Measurements from ENCODE around the gene GP1BA. TPM values are rescaled to one million over a fixed set of nuclear protein-coding genes. Genes with fewer than 3 reads are reported as not detected.

Gene GP1BA
- total and polyA plus RNA-seq, 2 donors (not counting 3 experiments of a cell fraction or from before 2014, with no cell fraction given), result not detected

GRCh38 chr17:4980644-4981216, 48.7 kb downstream of the GP1BA start:
- Histone ChIP-seq H3K27me3 (ENCODE audit: control insufficient read depth in 2 of 2, insufficient read depth in 2 of 2, low read length in 2 of 2) (no peaks in the 10 kb centered on the region), H3K4me3 (replicated peaks in 1 of 3; ENCODE audit: insufficient read depth in 1 of 3, low read depth in 1 of 3, low read length in 3 of 3) (no peak overlapping the region), H3K9me1 (replicated peaks; ENCODE audit: control insufficient read depth, extremely low read depth, insufficient read depth, low read length) (no peaks in the 10 kb centered on the region), H3K27ac (ENCODE audit: insufficient read depth, low read depth, low read length) (no peak overlapping the region), H3K9me3 (replicated peaks; ENCODE audit: control insufficient read depth, insufficient read depth, low read length) (no peaks in the 10 kb centered on the region), H3K4me1 (ENCODE audit: control insufficient read depth, extremely low read depth, insufficient read depth, low read length) (peaks cover 8% of the 10 kb centered on the region), H3K36me3 (ENCODE audit: control insufficient read depth in 2 of 2, extremely low read depth in 1 of 2, insufficient read depth in 2 of 2, low read length in 2 of 2) (peaks cover 21 to 48% of the 10 kb centered on the region in 2 experiments), H2AFZ (ENCODE audit: low read depth, low read length) (no peak overlapping the region), H3K4me2 (ENCODE audit: insufficient read depth, low read length) (no peak overlapping the region), H4K20me1 (replicated peaks; ENCODE audit: control insufficient read depth, extremely low read depth, insufficient read depth, low read length) (no peaks in the 10 kb centered on the region), H3K79me2 (ENCODE audit: control insufficient read depth, insufficient read depth, low read length) (peaks cover 10% of the 10 kb centered on the region), H3K9ac (replicated peaks; ENCODE audit: extremely low read depth, insufficient read depth, low read length) (no peak overlapping the region)
- TF ChIP-seq CTCF (IDR thresholded peaks at IDR 0.05; ENCODE audit: extremely low read depth in 1 of 2, insufficient read depth in 1 of 2, low read depth in 1 of 2, low read length in 2 of 2) (peak; percentile 47 to 58), MYC (IDR thresholded peaks at IDR 0.05; ENCODE audit: low read depth, low read length) (no peak)
- dilution Hi-C loops (cut with MboI; ENCODE audit: extremely low pct_ligation_motif_present, low sequenced_read_pairs), result no loop called here
- ChIA-PET CTCF (interaction anchor here (0.6 to 3.0 kb wide), 11 partner anchors 9 to 82 kb away, joined by 3 to 20 read pairs (median 4); partner anchors contain the start of genes INCA1, KIF1C and SPAG7), POLR2A (no interaction called here)
- DNase-seq (ENCODE audit: low read depth, low spot score) (peak; percentile 64), FAIRE-seq (peak; percentile 93)
- no TSS peak for BruUV-seq (replicated peaks)
- intact Hi-C loops (cut with micrococcal nuclease), result loop anchor here (1.0 kb wide), 1 partner anchor 82 kb away; no protein-coding TSS in a partner anchor

GRCh38 chr17:4982305-4982704, 50.2 kb downstream of the GP1BA start:
- Histone ChIP-seq H3K27ac (ENCODE audit: insufficient read depth, low read depth, low read length) (no peak overlapping the region), H3K79me2 (ENCODE audit: control insufficient read depth, insufficient read depth, low read length) (peaks cover 16% of the 10 kb centered on the region), H3K27me3 (ENCODE audit: control insufficient read depth in 2 of 2, insufficient read depth in 2 of 2, low read length in 2 of 2) (no peaks in the 10 kb centered on the region), H4K20me1 (replicated peaks; ENCODE audit: control insufficient read depth, extremely low read depth, insufficient read depth, low read length) (no peaks in the 10 kb centered on the region), H3K4me1 (ENCODE audit: control insufficient read depth, extremely low read depth, insufficient read depth, low read length) (peaks cover 17% of the 10 kb centered on the region), H3K4me3 (replicated peaks in 1 of 3; ENCODE audit: insufficient read depth in 1 of 3, low read depth in 1 of 3, low read length in 3 of 3) (no peak overlapping the region), H3K9ac (replicated peaks; ENCODE audit: extremely low read depth, insufficient read depth, low read length) (no peak overlapping the region), H2AFZ (ENCODE audit: low read depth, low read length) (no peak overlapping the region), H3K9me1 (replicated peaks; ENCODE audit: control insufficient read depth, extremely low read depth, insufficient read depth, low read length) (no peaks in the 10 kb centered on the region), H3K9me3 (replicated peaks; ENCODE audit: control insufficient read depth, insufficient read depth, low read length) (no peaks in the 10 kb centered on the region), H3K36me3 (ENCODE audit: control insufficient read depth in 2 of 2, extremely low read depth in 1 of 2, insufficient read depth in 2 of 2, low read length in 2 of 2) (peaks cover 15 to 43% of the 10 kb centered on the region in 2 experiments), H3K4me2 (ENCODE audit: insufficient read depth, low read length) (no peak overlapping the region)
- FAIRE-seq (no peak), DNase-seq (ENCODE audit: low read depth, low spot score) (no peak)
- intact Hi-C loops (cut with micrococcal nuclease) (no loop called here), dilution Hi-C loops (cut with MboI; ENCODE audit: extremely low pct_ligation_motif_present, low sequenced_read_pairs) (no loop called here)
- TF ChIP-seq EZH2 (IDR thresholded peaks at IDR 0.05; ENCODE audit: borderline replicate concordance, low read depth, low read length, severe bottlenecking), result no peak
- no peak for TF ChIP-seq POLR2A (IDR thresholded peaks at IDR 0.05; ENCODE audit: low read depth, low read length)
- no peak for TF ChIP-seq FOS (IDR thresholded peaks at IDR 0.05; ENCODE audit: borderline replicate concordance, insufficient read depth, low read length)
- no peak for TF ChIP-seq GATA2 (IDR thresholded peaks at IDR 0.05; ENCODE audit: insufficient read depth, insufficient read length, low read depth, low read length)
- TF ChIP-seq MYC (IDR thresholded peaks at IDR 0.05; ENCODE audit: low read depth, low read length), result no peak
- TF ChIP-seq MAX (IDR thresholded peaks at IDR 0.05; ENCODE audit: insufficient read depth, insufficient read length), result no peak
- no peak for TF ChIP-seq POLR2AphosphoS5 (IDR thresholded peaks at IDR 0.05; ENCODE audit: insufficient read depth, low read depth, low read length)
- no peak for TF ChIP-seq JUN (IDR thresholded peaks at IDR 0.05; ENCODE audit: borderline replicate concordance, insufficient read depth, insufficient read length, low read depth)
- CTCF ChIA-PET, result no interaction called here
- BruUV-seq (replicated peaks), result no TSS peak
- POLR2A ChIA-PET, result no interaction called here
